Measurements from ENCODE around the gene MYO1F.
"Not testable (repeated sequence)": the region's sequence is repeated elsewhere in the genome, so short reads cannot be mapped to it uniquely, and the experiment has no call there.

The MYO1F gene

DNA sequence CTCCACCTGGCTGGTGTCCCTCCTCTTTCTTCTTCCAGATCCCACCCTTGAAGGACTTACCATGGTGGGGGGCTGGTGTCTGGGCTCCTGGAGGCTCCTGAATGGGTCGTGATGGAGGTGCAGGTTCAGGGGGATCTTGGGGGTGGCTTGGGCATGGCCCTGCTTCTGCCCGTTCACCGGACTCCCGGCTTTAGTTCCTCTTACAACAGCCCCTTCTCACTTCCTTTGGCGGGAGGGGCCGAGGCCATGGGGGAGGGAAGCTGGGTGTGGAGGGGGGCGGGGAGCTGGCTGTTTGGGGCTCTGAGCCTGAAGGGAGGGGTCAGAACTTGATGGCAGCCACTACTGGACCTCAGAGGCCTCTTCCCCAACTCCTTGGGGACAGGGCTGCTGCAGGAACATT, at the start of gene MYO1F:
Gene MYO1F, minus strand, starts transcription at position 196 of the 400 bp plus-strand sequence. Its CDS starts 133 bp downstream, at position 63.
- DNase-seq, result no peak

DNA sequence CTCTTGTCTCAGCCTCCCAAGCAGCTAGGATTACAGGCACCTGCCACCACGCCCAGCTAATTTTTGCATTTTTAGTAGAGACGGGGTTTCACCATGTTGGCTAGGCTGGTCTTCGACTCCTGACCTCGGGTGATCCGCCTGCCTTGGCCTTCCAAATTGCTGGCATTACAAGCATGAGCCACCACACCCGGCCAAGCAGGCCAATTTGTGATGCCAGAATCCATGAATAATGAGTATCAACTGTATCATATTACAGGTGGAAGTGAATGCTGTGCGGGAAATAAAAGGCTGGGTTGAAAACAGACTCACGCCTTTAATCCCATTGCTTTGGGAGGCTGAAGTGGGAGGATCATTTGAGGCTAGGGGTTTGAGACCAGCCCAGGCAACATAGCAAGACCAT, 49.6 kb upstream of the MYO1F start:
- no peak for DNase-seq

DNA sequence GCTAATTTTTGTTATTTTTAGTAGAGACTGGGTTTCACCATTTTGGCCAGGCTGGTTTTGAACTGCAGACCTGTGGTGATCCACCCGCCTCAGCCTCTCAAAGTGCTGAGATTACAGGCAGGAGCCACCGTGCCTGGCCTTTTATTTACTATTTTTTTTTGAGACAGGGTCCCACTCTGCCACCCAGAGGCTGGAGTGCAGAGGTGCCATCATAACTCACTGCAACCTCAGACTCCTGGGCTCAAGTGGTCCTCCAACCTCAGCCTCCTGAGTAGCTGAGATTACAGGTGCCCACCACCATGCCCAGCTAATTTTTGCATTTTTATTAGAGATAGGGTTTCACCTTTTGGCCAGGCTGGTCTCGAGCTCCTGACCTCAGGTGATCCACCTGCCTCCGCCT, 45.6 kb upstream of the MYO1F start:
- not testable (repeated sequence) for DNase-seq

DNA sequence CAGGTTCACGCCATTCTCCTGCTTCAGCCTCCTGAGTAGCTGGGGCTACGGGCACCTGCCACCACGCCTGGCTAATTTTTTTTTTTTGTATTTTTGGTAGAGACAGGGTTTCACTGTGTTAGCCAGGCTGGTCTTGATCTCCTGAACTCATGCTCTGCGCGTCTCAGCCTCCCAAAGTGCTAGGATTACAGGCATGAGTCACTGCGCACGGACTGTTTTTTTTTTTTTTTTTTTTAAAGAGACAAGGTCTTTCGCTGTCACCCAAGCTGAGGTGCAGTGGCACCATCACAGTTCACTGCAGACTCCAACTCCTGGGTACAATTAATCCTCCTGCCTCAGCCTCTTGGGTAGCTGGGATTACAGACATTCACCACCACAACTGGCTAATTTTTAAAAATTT, 41.5 kb upstream of the MYO1F start:
- no peak for DNase-seq

DNA sequence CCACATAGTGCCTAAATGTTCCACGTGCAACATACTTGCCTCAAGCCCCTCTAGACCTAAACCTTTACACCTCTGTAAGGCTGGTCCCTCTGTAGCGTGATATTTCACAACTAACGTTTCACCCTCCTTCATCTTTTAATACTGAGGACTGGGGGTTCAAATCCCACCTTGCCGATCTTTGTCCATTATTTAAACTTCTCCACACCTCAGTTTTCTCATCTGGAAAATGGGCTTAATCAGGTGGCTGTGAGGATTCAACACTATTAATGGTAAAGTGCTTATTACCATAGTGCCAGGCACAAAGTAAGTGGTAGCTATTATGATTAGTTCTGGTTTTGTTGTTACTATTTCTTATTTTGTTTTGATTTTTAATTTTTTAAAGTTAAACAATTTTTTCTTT, 40.7 kb upstream of the MYO1F start:
- DNase-seq, result no peak

DNA sequence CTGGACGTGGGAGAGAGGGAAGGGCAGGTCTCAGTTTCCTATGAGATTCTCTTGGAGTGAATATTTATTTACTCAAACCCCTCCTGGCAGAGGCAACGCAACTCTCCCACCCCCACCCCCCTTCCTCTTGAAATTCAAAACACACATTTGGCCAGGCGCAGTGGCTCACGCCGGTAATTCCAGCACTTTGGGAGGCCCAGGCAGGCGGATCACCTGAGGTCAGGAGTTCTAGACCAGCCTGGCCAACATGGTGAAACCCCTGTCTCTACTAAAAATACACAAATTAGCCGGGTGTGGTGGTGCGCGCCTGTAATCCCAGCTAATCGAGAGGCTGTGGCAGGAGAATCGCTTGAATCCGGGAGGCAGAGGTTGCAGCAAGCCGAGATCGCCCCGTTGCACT, 40.1 kb upstream of the MYO1F start:
- DNase-seq, result not testable (repeated sequence)

DNA sequence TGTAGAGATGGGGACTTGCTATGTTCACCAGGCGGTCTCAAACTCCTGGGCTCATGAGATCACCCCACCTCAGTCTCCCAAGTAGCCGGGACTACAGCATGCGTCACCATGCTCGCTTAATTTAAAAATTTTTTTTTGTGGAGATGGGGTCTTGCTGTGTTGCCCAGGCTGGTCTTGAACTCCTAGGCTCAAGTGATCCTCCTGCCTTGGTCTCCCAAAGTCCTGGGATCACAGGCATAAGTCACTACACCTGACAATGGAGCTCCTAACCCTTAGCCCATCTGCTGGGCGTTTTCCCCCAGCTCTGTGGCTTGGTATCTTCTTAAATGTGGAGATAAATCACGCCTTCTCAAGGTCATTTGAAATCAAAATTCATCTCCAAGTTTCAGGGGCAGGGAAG, 39.6 kb upstream of the MYO1F start:
- no peak for DNase-seq

DNA sequence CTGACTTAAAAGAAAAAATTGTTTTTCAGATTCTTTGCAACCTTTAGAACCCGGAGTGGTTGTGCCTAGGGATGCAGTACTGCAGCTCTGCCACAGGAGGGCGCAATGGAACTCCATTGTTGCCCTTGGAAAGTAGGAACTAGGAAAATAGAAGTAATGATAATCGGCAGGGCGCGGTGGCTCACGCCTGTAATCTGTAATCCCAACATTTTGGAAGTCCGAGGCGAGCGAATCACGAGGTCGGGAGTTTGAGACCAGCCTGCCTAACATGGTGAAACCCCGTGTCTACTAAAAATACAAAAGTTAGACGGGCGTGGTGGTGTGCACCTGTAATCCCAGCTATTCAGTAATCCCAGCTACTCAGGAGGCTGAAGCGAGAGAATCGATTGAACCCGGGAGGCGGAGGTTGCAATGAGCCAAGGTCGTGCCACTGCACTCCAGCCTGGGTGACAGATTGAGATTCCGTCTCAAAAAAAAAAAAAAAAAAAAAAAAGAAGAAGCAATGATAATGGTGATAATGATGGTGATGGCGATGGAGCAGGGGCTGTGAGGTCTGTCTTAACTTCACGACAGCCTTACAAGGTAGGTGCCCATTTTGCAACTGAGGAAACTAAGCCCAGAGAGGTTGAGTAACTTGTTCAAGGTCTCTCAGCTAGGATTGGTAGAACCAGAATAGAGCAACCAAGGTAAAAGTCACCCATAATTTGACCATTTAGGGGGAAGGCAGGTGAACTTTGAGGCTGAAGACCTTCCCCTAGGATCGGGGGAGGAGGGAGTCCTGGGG, 38.8 kb upstream of the MYO1F start:
- no peak for DNase-seq

DNA sequence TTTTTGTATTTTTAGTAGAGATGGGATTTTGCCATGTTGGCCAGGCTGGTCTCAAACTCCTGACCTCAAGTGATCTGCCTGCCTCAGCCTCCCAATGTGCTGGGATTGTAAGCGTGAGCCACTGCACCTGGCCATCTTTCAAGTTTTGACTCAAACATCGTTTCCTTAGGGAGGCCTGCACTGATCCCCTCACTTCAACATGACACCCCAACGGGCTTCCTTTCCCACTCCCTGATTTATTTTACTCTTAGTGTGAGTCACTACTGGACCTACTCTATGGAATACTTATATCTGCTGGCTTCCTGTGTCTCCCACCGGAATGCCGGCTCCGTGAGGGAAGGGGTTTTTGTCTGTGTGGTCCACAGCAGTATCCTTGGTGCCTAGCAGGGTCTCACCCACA, 37.8 kb upstream of the MYO1F start:
- DNase-seq, result no peak

DNA sequence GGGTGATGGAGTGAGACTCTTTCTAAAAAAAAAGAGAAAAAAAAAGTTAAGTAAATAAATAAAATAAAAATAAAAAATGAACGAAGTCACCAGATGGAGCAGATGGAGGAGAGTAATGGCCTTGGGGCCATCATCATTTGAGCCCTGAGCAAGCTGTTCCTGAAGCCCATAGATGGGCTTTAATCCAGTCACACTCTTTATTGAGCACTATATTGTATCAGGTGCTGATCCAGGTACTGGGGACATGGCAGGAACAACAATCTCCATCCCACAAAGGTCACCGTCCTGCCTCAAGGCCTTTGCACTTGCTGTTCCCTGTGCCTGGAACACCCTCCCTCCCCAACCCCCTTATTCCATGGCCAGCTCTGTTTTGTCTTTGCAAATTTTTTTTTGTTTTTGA, 37.2 kb upstream of the MYO1F start:
- no peak for DNase-seq

DNA sequence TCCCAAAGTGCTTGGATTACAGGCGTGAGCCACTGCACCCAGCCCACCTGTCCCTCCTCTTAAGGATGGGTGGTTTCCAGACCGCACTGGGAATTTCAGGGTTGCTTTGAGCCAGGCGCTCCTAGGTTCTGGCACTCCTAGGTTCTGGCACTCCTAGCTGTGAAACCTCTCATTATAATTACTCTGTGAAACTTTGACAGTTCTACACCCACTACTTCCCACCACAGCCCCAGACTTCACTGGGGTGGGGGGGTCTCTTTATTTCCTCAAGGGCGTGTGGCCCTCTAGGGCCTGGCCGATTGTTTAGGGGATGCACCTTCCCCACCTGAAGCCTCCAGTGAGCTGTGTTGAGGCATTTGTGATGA, 35.5 kb upstream of the MYO1F start:
- DNase-seq, result no peak

DNA sequence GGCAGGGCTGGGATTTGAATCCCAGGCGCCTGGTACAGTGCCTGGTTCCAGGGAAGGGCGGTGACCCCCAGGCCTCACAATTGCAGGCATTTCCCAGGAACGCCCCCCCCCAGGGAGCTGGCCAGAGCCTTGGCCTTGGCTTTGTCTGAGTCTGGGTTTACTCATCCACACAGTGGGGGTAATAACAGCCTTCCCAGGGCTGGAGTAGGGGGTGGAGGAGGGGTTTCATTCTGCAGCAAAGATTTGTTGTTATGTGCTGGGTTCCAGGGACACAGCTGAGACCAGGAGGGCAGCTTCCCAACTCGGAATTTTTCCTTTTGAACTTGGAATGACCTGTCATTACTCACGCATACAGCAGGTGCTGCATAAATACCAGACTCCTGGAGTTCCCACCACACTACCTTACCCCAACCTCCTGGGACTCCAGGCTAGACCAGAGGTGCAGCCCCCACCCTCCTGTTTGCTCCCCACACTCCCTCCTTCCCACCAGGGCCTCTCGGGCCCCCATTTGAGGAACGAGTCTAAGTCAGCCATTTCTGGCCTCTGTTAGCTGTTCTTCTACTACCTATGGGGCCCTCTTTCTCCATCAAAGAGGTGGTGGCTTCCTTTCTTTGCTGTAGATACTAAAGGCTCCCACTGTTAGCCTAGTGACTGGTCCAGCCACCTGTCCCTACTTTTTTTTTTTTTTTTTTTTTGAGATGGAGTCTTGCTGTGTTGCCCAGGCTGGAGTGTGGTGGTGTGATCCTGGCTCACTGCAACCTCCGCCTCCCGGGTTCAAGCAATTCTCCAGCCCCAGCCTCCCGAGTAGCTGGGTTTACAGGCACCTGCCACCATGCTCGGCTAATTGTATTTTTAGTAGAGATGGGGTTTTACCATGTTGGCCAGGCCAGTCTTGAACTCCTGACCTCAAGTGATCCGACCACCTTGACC, 34.9 kb upstream of the MYO1F start:
- no peak for DNase-seq

DNA sequence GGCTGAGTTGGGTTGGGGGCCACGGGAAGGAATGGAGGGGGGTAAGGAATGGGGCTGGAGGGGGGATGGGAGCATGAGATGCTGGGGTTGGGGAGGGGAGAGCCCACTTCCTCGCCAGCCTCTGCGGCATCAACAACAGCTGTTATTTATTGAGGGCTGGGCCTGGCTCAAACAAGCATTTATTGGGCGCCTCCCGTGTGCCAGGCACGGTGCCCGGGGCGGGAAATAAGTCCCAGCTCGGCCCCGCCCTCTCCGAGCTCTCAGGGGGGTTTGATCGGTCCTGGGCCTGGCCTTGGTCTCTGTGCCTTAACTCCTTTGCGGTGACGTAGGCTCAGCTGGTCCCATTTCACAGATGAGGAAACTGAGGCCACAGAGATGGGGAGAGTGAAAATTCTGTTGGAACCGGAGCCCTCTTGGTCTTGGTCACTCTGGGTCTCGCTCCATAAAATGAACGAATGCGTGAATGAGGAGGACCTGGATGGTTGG, 34.2 kb upstream of the MYO1F start:
- no peak for DNase-seq

DNA sequence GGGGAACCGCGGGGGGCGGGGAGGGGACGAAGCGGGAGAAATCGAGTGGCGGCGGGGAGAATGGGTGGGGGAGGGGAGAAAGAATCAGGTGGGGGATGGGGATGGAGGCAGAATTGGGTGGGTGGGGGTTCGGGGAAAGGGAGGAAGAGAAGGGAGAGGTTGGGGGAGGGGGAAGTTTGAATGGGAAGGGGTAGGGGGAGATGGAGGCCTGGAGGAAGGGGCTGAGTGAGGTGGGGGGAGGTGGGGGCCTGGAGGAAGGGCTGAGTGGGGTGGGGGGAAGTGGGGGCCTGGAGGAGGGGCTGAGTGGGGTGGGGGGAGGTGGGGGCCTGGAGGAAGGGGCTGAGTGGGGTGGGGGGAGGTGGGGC, 33.7 kb upstream of the MYO1F start:
- no peak for DNase-seq

DNA sequence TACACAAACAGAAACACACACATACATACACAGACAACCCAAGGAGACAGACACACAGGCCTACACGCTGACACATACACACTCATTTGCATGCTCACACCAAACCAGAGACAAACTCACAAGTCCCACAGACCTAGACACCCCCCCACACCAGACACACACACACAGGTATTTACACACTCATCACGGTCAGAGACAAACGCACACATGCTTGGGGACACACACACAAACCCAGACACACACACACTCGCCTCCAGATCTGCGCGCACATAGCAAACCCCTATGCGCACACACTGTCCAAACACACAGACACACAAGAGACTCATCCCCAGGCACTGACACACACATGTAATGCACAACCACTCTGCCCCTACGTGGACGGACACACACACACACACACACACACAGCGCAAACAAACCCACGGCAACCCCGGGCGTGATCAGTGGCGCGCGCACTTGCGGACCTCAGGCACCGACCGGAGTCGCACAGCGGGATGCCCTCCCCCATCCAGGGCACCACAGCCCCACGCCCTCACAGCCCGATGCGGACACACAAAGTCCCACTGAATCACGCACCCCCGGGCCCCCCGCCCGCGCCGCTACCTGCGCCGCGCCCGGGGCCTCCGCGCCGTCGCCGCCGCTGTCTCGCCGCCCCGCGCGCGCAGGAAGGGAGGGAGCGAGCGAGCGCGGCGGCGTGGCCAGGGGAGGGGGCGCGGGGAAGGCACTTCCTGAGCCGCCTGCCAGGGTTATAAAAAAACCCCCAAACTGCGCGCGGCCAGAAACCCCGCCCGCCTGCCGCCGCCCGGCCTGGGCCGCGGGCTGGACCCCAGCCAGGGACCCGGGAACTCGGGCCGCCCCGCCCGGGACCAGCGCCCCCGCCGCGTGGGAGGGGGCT, 33.0 kb upstream of the MYO1F start, which contains the start of gene ADAMTS10:
Gene ADAMTS10, minus strand, starts transcription at position 675 of the 895 bp plus-strand sequence. CDS start 5,005 bp downstream, outside the sequence.
- no peak for DNase-seq

DNA sequence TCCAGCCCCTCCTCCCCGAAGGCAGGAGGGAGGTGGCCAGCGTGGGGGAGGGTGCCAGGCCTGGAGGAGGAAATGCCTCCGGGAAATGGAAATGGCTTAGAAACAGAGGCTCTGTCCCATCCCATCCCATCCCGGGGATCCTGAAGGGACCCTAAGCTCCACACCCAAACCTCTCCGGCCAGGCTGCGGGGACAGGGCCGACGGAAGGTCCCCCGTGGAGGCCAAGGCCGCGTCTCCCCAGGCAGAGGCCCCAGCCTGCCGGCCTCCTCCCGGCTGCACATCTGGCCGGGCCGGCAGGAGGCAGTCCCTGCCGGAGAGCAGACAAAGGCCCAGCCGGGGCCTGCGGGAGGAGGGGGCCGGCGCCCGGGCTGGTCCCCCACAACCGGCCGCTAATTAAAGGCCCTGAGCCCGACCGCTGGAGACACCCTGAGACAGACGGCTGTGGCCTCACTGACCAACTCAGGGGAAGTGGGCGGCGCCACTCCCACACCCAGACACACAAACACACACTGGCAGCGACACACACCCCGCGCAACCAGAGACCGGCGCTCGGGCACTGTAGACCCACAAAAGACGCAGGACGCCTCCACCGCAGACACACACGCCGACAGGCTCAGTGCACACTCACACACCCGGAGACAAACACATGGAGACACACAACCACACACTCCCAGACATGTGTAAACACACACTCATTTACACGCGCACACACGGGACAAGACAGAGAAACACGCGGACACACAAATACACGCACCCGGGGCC, 32.2 kb upstream of the MYO1F start:
- no peak for DNase-seq

DNA sequence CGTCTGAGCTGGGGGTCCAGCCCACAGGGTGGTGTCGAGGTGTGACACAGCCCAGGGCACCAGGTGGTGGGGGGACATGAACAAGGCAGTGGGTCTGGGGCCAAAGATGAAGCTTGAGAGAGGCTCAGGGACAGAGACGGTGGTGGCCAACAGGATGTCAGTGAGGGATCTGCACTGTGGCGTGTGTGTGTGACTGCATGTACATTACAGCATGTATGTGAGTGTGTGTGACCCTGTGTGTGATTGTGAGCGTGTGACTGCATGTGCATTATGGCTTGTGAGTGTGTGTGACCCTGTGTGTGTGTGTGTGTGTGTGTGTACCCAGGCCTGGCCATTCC, 31.7 kb upstream of the MYO1F start:
- no peak for DNase-seq

DNA sequence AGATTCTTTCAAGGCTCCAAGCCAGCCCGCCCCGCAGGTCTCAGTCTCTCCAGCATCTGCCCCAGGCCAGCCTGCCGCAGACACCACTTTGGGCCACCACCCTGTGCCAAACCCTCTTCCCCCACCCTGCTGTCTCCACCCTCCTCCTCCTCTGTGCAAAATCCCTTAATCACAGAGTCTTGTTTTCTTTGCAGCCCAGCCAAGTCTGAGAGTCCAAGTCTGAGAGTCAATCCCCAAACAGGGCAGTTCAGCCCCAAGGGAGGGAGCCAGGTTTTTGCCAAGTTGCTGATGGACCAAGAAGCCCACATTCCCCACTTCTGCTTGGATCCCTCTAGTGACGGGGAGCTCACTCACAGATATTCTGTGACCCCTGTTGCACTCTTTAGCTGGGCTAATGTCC, 30.1 kb upstream of the MYO1F start:
- DNase-seq, result no peak

DNA sequence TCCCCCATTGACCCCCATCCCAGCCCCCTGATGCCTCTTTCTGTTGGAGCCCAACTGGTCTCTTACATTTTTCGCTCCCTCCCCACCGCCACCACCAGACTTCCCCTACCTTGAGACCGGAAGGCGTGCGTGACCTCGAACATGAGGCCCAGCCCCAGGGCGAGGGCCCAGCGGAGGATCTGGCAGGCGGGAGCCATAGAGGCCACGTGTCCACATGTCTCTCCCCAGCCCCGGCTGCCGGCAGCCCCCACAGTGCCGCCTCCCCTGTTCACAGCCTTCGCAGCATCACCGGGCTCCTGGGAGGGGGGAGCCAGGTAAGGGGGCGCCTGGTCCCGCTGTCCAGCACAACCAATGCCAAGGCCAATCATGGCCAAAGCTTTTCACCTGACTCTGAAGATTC, 28.3 kb upstream of the MYO1F start:
- no peak for DNase-seq

DNA sequence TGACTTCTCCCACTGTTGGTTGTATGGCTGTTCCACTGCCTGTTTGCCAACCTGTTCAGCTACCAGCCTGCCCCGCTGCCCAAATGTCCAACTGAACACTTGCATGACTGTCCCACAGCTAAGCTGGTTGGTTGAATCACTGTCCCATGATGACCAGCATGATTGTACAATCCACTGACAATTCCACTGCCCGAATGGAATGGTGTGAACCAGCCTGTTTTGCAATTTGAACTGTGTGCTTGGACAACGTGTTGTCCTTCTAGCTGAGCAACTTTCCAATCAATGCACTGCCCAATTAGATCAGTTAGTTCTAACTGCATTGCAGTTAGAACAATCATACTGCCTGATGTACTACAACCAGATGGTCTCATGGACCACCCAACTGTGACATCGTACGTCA, 24.6 kb upstream of the MYO1F start:
- DNase-seq, result no peak

DNA sequence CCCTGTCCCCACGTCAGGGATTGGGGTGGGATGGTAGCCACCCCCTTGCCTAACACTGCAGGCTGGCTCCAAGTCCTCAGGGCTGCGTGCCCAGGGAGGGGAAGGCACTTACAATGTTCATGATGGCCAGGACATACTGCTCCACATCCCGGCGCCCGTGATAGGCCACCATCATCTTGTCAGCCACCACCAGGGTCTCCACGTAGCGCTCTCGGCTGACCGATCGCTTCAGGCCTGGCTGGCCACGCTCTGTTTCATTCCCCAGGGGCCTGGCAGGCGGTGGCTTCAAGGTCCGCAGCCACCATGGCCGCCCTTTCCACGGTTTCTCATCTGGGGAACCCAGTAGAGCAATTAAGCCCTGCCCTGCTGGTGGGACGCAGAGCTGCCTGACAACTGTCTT, 23.6 kb upstream of the MYO1F start:
- no peak for DNase-seq

DNA sequence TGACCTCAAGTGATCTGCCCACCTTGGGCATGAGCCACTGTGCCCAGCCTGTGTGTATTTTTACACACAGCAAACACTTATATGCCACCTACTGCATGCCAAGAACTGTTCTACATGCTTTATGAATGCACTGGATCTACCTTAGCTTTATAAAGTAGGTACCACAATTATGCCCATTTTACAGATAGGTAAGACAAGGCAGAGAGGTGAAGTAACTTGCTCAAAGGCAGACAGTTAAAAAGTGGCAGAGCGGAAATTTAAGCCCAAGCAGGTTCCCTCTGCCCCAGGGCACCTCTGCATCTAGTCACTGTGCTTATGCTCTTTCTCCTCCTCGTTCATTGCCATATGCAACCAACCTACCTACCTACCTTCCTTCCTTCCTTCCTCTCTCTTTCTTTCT, 22.8 kb upstream of the MYO1F start:
- DNase-seq, result no peak
